ENCODE measurements around the gene LRP6. TPM values are rescaled to one million over a fixed set of nuclear protein-coding genes. Genes with fewer than 3 reads are reported as not detected.

Gene LRP6
- total RNA-seq, 1 experiment from 2014 or later, result 62.4 TPM

DNA sequence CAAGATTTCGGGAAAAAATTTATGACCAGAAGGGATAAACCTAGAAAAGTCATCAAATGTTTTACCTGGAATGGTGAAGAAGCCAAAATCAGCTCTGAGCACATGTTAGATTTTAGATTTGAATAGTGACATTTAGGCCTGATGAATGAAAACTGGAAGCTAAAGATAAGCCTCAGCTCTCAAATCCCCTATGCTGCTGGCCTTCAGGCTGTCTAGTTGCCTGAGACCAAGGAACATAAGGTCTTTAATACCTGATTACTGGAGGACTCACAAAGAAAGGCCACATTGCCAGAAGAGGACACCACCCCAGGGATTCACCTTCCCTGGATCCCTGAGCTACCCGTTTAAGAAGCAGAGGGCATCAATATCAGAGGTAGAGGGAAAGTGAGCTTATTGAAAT lies 139.5 kb downstream of the LRP6 start:
- Histone ChIP-seq H2AFZ (ENCODE audit: low read length) (no peak overlapping the region), H3T11ph (ENCODE audit: low read length) (no peak overlapping the region), H2BK5ac (ENCODE audit: insufficient read length, low read length) (no peak overlapping the region), H4K20me1 (ENCODE audit: control insufficient read depth, insufficient read depth, insufficient read length) (no peaks in the 10 kb centered on the region), H4K5ac (ENCODE audit: insufficient read length, low read depth, low read length) (no peak overlapping the region), H3K4me2 (ENCODE audit: insufficient read depth, insufficient read length, low read length) (no peak overlapping the region), H3K27ac (ENCODE audit: insufficient read length, low read depth, low read length) (no peak overlapping the region), H3K9ac (ENCODE audit: extremely low read depth, insufficient read length, low read length) (no peak overlapping the region), H2BK12ac (ENCODE audit: insufficient read length, low read depth, low read length) (no peak overlapping the region), H3K79me2 (ENCODE audit: insufficient read depth, low read length) (no peaks in the 10 kb centered on the region; the same call in 1 of the 2 replicates), H3K18ac (ENCODE audit: insufficient read length, low read depth, low read length) (no peak overlapping the region), H3K23ac (ENCODE audit: insufficient read length, low read depth, low read length) (no peak overlapping the region), H3K27me3 (ENCODE audit: insufficient read depth, low read length) (no peaks in the 10 kb centered on the region), H3K56ac (ENCODE audit: insufficient read length, low read depth, low read length) (no peak overlapping the region), H3K9me3 (ENCODE audit: control insufficient read depth, low read depth, low read length) (no peaks in the 10 kb centered on the region), H3K14ac (ENCODE audit: insufficient read depth, low read length) (no peak overlapping the region), H3K79me1 (ENCODE audit: insufficient read depth, low read depth, low read length, poor library complexity, severe bottlenecking) (no peaks in the 10 kb centered on the region), H3K4me1 (ENCODE audit: insufficient read depth, low read length) (no peaks in the 10 kb centered on the region), H2BK15ac (ENCODE audit: low read depth, low read length) (no peak overlapping the region), H4K91ac (ENCODE audit: insufficient read length, low read depth, low read length) (no peak overlapping the region), H2AK5ac (ENCODE audit: insufficient read length, low read length) (no peak overlapping the region), H4K8ac (replicated peaks; ENCODE audit: insufficient read length, low read depth, low read length) (no peak overlapping the region), H2BK20ac (ENCODE audit: low read depth, low read length, poor library complexity, severe bottlenecking) (no peak overlapping the region), H3K4ac (ENCODE audit: low read depth, low read length) (no peak overlapping the region), H3K23me2 (ENCODE audit: insufficient read length, low read depth, low read length, poor library complexity, severe bottlenecking) (no peaks in the 10 kb centered on the region), H2BK120ac (ENCODE audit: low read depth, low read length, poor library complexity, severe bottlenecking) (no peak overlapping the region)
- WGBS (ENCODE audit: extremely low coverage, insufficient read length, low lambda C conversion rate), result no CpG with 5 or more reads among the region's 2 CpGs
- TF ChIP-seq, protein P1, sequence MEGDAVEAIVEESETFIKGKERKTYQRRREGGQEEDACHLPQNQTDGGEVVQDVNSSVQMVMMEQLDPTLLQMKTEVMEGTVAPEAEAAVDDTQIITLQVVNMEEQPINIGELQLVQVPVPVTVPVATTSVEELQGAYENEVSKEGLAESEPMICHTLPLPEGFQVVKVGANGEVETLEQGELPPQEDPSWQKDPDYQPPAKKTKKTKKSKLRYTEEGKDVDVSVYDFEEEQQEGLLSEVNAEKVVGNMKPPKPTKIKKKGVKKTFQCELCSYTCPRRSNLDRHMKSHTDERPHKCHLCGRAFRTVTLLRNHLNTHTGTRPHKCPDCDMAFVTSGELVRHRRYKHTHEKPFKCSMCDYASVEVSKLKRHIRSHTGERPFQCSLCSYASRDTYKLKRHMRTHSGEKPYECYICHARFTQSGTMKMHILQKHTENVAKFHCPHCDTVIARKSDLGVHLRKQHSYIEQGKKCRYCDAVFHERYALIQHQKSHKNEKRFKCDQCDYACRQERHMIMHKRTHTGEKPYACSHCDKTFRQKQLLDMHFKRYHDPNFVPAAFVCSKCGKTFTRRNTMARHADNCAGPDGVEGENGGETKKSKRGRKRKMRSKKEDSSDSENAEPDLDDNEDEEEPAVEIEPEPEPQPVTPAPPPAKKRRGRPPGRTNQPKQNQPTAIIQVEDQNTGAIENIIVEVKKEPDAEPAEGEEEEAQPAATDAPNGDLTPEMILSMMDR (conservative IDR thresholded peaks at IDR 0.05), result no peak
- Mint-ChIP-seq H3K9me3 (no peaks in the 10 kb centered on the region), H3K36me3 (ENCODE audit: insufficient read depth in 1 of 3, low read depth in 3 of 3) (peaks cover 15 to 72% (median 67%) of the 10 kb centered on the region in 3 experiments; a peak in 6 of 7 replicates), H3K27ac (no peak overlapping the region), H3K27me3 (ENCODE audit: low read depth) (no peaks in the 10 kb centered on the region), H3K4me3 (no peak overlapping the region), H3K4me1 (no peaks in the 10 kb centered on the region)
- no peak for DNase-seq
